Endothelial cell of umbilical vein (primary cell): ENCODE results near the gene TAPBPL. TPM values are rescaled to one million over a fixed set of nuclear protein-coding genes. Genes with fewer than 3 reads are reported as not detected.

Experiments
- BruUV-seq: library from RNA; stranded (reverse); fragments of 400-500 nt; replicated peaks from 2 replicates; lab custom pipeline; 2021; lab: Mats Ljungman, UMichigan
- CTCF ChIA-PET: fragments of 300-600, 350-600 bp; sonication (Branson Sonifier 250); formaldehyde crosslinking; loops from one replicate; lab custom pipeline; 2021; ENCODE audit warnings: antibody characterized with exemption, inconsistent platforms; lab: Charles Lee
- POLR2A ChIA-PET: fragments of 300-600, 350-600 bp; sonication (Branson Sonifier 250); formaldehyde crosslinking; loops from one replicate; lab custom pipeline; 2021; ENCODE audit warnings: antibody characterized with exemption, inconsistent platforms; lab: Charles Lee
- DNase-seq: peaks from one replicate; pipeline ENCODE4 v3.0.0-alpha.2; 2011; ENCODE audit warnings: low read depth, low spot score
- FAIRE-seq: peaks from 2 replicates; lab custom pipeline; 2011; peaks lifted over from hg19 to GRCh38; lab: Jason Lieb, UNC
- H2AFZ ChIP-seq: 2 replicates; pipeline ENCODE4 v1.6.0; 2012; ENCODE audit warnings: low read depth, low read length, control low read depth, inconsistent platforms
- H3K27ac ChIP-seq: 2 replicates; pipeline ENCODE4 v1.5.1; 2011; ENCODE audit warnings: low read depth, mild to moderate bottlenecking, control low read depth, low read length, moderate library complexity; ENCODE audit not compliant: insufficient read depth
- H3K27me3 ChIP-seq, 2 experiments: 2 replicates each; pipeline versions ENCODE4 v1.6.0 to v1.6.1; 2011; ENCODE audit warnings: low read length in 2 of 2, mixed read lengths in 1 of 2; ENCODE audit not compliant: control insufficient read depth in 2 of 2, insufficient read depth in 2 of 2
- H3K36me3 ChIP-seq, 2 experiments: 2 replicates in 1 of 2; 3 replicates in 1 of 2; pipeline ENCODE4 v1.5.1; 2011; ENCODE audit warnings: low read length in 2 of 2, mild to moderate bottlenecking in 1 of 2, moderate library complexity in 1 of 2; ENCODE audit not compliant: control insufficient read depth in 2 of 2, insufficient read depth in 2 of 2; ENCODE audit errors: extremely low read depth in 1 of 2
- H3K4me1 ChIP-seq: 3 replicates; pipeline ENCODE4 v1.5.1; 2011; ENCODE audit warnings: mild to moderate bottlenecking, low read length; ENCODE audit not compliant: control insufficient read depth, insufficient read depth; ENCODE audit errors: extremely low read depth
- H3K4me2 ChIP-seq: 2 replicates; pipeline ENCODE4 v1.6.1; 2011; ENCODE audit warnings: low read length, control low read depth, mixed read lengths; ENCODE audit not compliant: insufficient read depth
- H3K4me3 ChIP-seq, 3 experiments: fragments of 200-600 bp in 1 of 3; sonication (generic), shearing (Covaris generic) in 1 of 3; replicated peaks in 1 of 3; 2 replicates each; pipeline ENCODE4 v1.5.1; 2011 to 2016; ENCODE audit warnings: control low read depth in 3 of 3, low read length in 3 of 3, mild to moderate bottlenecking in 2 of 3, inconsistent platforms in 1 of 3, low read depth in 1 of 3, moderate library complexity in 1 of 3; ENCODE audit not compliant: insufficient read depth in 1 of 3
- H3K79me2 ChIP-seq: 2 replicates; pipeline ENCODE4 v1.6.0; 2012; ENCODE audit warnings: low read length, inconsistent platforms; ENCODE audit not compliant: control insufficient read depth, insufficient read depth
- H3K9ac ChIP-seq: replicated peaks from 2 replicates; pipeline ENCODE3; 2011; ENCODE audit warnings: low read length, control low read depth; ENCODE audit not compliant: insufficient read depth; ENCODE audit errors: extremely low read depth
- H3K9me1 ChIP-seq: replicated peaks from 3 replicates; pipeline ENCODE4 v1.6.0; 2011; ENCODE audit warnings: mild to moderate bottlenecking, low read length; ENCODE audit not compliant: control insufficient read depth, insufficient read depth; ENCODE audit errors: extremely low read depth
- H3K9me3 ChIP-seq: replicated peaks from 2 replicates; pipeline ENCODE4 v1.5.1; 2012; ENCODE audit warnings: low read length, inconsistent platforms; ENCODE audit not compliant: control insufficient read depth, insufficient read depth
- H4K20me1 ChIP-seq: replicated peaks from 2 replicates; pipeline ENCODE3; 2011; ENCODE audit warnings: mild to moderate bottlenecking, low read length; ENCODE audit not compliant: control insufficient read depth, insufficient read depth; ENCODE audit errors: extremely low read depth
- CTCF ChIP-seq, 2 donors: IDR thresholded peaks; 1 replicate in 1 of 2; 2 replicates in 1 of 2; pipeline ENCODE4 v1.5.1; 2011; ENCODE audit warnings: low read length in 2 of 2, mild to moderate bottlenecking in 2 of 2, moderate library complexity in 2 of 2, control low read depth in 1 of 2, inconsistent platforms in 1 of 2, low read depth in 1 of 2; ENCODE audit not compliant: insufficient read depth in 1 of 2; ENCODE audit errors: extremely low read depth in 1 of 2
- EZH2 ChIP-seq: IDR thresholded peaks from 2 replicates; pipeline ENCODE4 v1.6.1; 2012; ENCODE audit warnings: borderline replicate concordance, low read depth, mild to moderate bottlenecking, moderate library complexity, low read length, inconsistent platforms; ENCODE audit not compliant: severe bottlenecking
- FOS ChIP-seq: IDR thresholded peaks from 2 replicates; pipeline ENCODE4 v1.6.1; 2011; ENCODE audit warnings: mild to moderate bottlenecking, low read length, moderate library complexity, borderline replicate concordance; ENCODE audit not compliant: insufficient read depth
- GATA2 ChIP-seq: IDR thresholded peaks from 2 replicates; pipeline ENCODE4 v1.7.0; 2011; ENCODE audit warnings: low read depth, mild to moderate bottlenecking, moderate library complexity, mixed read lengths, low read length; ENCODE audit not compliant: insufficient read length, insufficient read depth
- JUN ChIP-seq: IDR thresholded peaks from 2 replicates; pipeline ENCODE4 v1.6.1; 2011; ENCODE audit warnings: borderline replicate concordance, low read depth; ENCODE audit not compliant: insufficient read length, insufficient read depth
- MAX ChIP-seq: IDR thresholded peaks from 2 replicates; pipeline ENCODE4 v1.6.1; 2011; ENCODE audit not compliant: insufficient read depth, insufficient read length
- MYC ChIP-seq: IDR thresholded peaks from one replicate; pipeline ENCODE4 v1.6.1; 2011; ENCODE audit warnings: mild to moderate bottlenecking, low read depth, low read length
- POLR2A ChIP-seq: IDR thresholded peaks from 2 replicates; pipeline ENCODE4 v1.6.1; 2012; ENCODE audit warnings: low read depth, mild to moderate bottlenecking, control low read depth, low read length
- POLR2AphosphoS5 ChIP-seq: IDR thresholded peaks from 2 replicates; pipeline ENCODE4 v1.6.1; 2012; ENCODE audit warnings: low read depth, mild to moderate bottlenecking, control low read depth, low read length, moderate library complexity; ENCODE audit not compliant: insufficient read depth
- dilution Hi-C: fragments of 300-500 bp; cut with MboI; formaldehyde crosslinking; loops from one replicate; pipeline ENCODE4 v1.15.0; 2019; ENCODE audit warnings: low sequenced_read_pairs; ENCODE audit not compliant: extremely low pct_ligation_motif_present
- intact Hi-C: fragments of 100-400 bp; cut with micrococcal nuclease; formaldehyde crosslinking; loops from one replicate; pipeline ENCODE4 v1.10.0; 2022
- polyA plus RNA-seq, 4 experiments: library from polyadenylated mRNA; depleted of rRNA in 3 of 4; stranded (reverse) in 3 of 4; unstranded in 1 of 4; fragments of >200 nt; gene quantifications; 2 replicates each; pipeline versions ENCODE4 v1.2.1 to v1.2.3, GENCODE V29; 2011 to 2012; ENCODE audit warnings: missing spikeins in 1 of 4
- total RNA-seq: library from RNA; stranded (reverse); gene quantifications from 2 replicates; pipeline ENCODE4 v1.2.3, GENCODE V29; 2021

Gene TAPBPL
- total and polyA plus RNA-seq, 2 donors (not counting 3 experiments of a cell fraction or from before 2014, with no cell fraction given): 11.7 to 28.6 TPM

GRCh38 chr12:6464531-6464930, 12.7 kb downstream of the TAPBPL start:
- H3K79me2 ChIP-seq: peaks cover 2% of the 10 kb centered on the region
- intact Hi-C loops: no loop called here
- POLR2A ChIA-PET: interaction anchor here (1.4 kb wide), 1 partner anchor 69 kb away, joined by 3 read pairs; no protein-coding TSS in a partner anchor

More at GRCh38 chr12:6464531-6464930, 12.7 kb downstream of the TAPBPL start:
- dilution Hi-C loops: no loop called here
- Histone ChIP-seq H3K27ac (no peak overlapping the region), H3K36me3 (peaks cover 4 to 13% of the 10 kb centered on the region in 2 experiments), H2AFZ (no peak overlapping the region), H3K9me3 (no peaks in the 10 kb centered on the region), H4K20me1 (no peaks in the 10 kb centered on the region), H3K4me3 (no peak overlapping the region), H3K4me2 (no peak overlapping the region), H3K9me1 (no peaks in the 10 kb centered on the region), H3K4me1 (peaks cover 20% of the 10 kb centered on the region), H3K27me3 (no peaks in the 10 kb centered on the region), H3K9ac (no peak overlapping the region)
- BruUV-seq: no TSS peak
- CTCF ChIA-PET: interaction anchor here (0.9 to 2.9 kb wide), 28 partner anchors 8 to 269 kb away, joined by 3 to 147 read pairs (median 8); partner anchors contain the start of genes CD27, LTBR, TAPBPL and TNFRSF1A
- TF ChIP-seq FOS (no peak), POLR2AphosphoS5 (no peak), MAX (no peak), CTCF (IDR thresholded peaks at IDR 0.05; ENCODE audit: extremely low read depth in 1 of 2, insufficient read depth in 1 of 2, low read depth in 1 of 2, low read length in 2 of 2) (no peak), JUN (no peak), GATA2 (no peak), POLR2A (no peak), MYC (no peak), EZH2 (no peak)
- FAIRE-seq: no peak
- no peak for DNase-seq
